Esophagus mucosa (tissue), 1 donor: ENCODE results near the gene FAM53C. TPM values are rescaled to one million over a fixed set of nuclear protein-coding genes. Genes with fewer than 3 reads are reported as not detected.
"Not testable (repeated sequence)": the region's sequence is repeated elsewhere in the genome, so short reads cannot be mapped to it uniquely, and the experiment has no call there.

Experiments used
- ATAC-seq: fragments of 200-7000 bp; cut with Tn5 transposase; one replicate; pipeline ENCODE4 v1.9.1; 2020
- total RNA-seq: library from RNA; stranded (reverse); gene quantifications from one replicate; pipeline ENCODE4 v1.2.4, GENCODE V29; 2023
- donor health status: DM: yes; HTN: yes; CAD: no.

FAM53C gene
- total RNA-seq, 1 donor from 2014 or later = 12.6 TPM

DNA sequence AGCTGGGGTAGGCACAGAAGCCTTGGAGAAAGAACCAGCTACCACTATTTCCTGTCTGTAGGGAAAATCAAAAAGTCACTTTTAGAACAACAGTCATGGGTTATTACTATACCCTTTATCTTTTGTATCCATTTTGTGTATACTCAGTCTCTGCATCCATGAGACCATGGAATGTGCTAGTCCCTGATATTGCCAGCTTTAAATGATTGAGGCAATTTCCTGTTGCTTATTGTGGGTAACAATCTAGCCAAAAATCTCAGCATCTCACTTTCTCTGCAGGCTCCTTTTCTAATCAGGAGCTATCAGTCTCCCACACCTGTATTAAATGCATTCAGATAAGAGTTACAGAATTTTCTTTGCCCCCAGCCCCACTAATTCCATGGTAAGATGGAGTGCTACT lies 13.5 kb downstream of the FAM53C start:
- ATAC-seq = no peak

DNA sequence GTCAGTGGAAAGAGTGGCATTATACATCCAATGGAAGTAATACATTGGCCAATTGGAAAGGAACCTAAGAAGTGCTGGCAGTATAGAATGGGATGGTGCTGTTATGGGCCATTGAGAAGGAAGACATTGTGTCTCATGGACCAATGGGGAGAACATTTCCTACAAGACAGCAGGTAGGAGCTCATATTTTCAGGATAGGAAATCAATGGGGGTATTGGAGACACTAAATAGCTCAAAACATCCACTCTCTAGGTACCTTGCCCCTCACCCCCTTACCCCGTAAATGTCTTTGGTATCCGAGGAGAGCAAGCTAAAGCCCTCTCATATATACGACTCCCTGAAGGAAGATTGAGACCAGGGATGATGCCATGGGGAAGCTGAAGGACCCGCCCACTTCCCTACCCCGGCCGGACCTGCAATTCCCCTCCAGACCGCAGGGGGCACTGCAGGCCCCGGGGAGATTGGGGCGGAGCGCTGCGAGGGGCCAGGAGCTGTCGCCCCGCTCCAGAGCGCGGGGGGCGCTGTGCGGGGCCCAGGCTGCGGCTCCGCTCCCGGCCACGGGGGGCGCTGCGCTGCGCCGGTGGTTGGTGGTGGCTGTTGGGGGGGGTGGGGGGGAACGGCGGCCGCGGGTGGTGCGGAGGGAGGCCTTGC lies 14.1 kb downstream of the FAM53C start, which contains the start of gene KDM3B:
Gene KDM3B, plus strand, starts transcription at position 615 of the 651 bp plus-strand sequence. CDS start 111 bp downstream, outside the sequence.
- peak; percentile 98 for ATAC-seq

DNA sequence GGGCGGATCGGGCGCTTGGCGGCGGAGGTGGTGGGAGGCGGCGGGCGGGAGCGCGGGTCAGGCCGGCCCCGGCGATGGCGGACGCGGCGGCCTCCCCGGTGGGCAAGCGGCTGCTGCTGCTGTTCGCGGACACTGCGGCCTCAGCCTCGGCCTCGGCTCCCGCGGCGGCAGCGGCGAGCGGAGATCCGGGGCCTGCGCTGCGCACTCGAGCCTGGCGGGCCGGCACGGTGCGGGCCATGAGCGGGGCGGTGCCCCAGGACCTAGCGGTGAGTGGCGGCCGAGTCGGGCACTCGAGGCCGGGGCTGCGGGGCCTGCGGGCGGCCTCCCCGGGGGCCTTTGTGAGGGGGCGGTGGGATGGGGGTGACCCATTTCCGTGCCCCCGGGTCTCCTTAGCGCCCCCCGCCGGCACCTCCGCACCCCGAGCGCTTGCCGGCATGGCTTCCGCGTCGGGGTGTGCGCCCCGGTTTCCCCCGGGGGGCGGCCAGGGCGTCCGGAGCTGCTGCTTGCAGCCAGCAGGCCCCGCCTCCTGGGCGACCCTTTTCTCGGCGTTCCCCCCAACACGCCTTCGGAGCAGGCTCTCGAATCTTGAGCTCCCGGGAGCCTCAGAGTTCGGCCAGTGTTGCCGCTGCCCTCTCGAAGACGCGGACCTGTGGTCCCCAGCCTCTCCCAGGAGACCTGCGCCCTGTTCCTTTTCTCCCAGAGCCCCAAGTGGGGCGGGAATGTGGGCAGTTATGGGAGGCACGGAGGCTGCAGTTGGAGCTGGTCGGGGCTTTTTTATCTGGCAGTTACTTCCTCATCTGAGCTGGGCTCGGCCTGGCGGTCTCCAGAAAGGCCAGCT lies 14.9 kb downstream of the FAM53C start:
- ATAC-seq = peak; percentile 71

DNA sequence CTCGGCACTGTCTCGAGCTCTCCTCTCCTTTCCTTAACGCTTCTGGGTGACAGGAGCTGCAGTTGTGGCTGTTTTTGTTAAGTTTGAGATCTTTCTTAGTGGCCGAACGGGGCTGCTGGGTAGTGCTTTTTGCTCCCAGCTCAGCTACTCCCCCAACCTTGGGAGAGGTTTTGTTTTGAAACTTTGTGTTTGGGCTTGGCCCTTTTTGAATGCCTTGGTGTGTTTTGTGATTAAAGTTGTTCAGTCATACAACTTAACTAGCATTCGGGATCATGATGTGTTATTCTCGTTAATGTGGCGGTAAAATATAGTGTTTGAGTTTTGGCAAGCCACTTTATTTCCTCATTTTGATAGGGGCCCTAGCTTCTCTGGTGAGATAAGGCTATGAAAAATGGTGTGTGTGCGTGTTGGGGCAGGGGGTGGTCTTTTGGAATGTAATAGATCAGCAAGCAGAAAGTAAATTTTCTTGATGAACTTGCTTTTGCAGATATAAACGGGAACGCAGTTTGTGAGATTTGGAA lies 15.6 kb downstream of the FAM53C start:
- no peak for ATAC-seq

- no peak for ATAC-seq
Observed at GRCh38 chr5:138354387-138354786, 16.3 kb downstream of the FAM53C start.

DNA sequence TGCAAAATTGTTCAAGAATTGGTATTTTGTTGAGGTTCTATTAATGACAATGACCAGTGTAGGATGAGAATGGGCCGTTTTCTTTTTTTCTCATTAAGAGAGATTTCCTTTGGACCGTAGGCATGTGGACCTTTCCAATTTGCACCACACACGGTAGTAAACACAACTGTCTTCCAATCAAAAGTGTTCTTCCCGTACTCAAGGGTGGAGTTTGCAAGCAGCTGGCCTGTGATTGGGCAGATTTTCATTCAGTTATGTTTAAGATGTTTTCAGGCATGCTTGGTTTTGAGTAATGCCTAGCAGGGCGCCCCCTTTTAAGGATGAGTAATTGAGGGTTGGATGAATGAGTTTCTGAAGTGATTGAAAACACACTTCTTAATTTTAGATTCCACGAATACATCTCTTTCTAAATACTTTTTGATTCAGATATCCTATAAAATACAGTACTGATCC lies 16.9 kb downstream of the FAM53C start:
- peak; percentile 7 for ATAC-seq

DNA sequence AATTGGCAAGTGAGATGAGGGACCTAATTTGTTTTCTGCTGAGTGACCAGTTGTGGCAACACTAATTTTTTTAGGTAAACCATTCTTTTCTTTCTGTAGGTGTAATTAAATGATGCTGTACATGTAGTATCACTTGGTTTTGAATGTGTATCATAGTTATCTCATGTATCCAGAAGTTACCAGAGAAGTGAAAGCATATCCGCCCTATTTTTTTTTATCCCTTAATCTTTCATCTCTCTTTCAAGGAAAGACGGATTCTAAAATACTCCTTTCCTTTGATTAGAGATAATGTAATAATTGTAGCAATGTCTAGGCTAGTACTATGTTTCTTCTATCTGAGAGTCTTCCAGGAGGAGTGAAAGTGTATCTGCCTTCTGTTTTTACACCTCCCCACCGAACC lies 21.6 kb downstream of the FAM53C start:
- ATAC-seq = no peak

GRCh38 chr5:138360941-138361452 lies 22.9 kb downstream of the FAM53C start:
- no peak for ATAC-seq

GRCh38 chr5:138364576-138364975 lies 26.5 kb downstream of the FAM53C start:
- ATAC-seq = no peak

- no peak for ATAC-seq
Observed at GRCh38 chr5:138366632-138367382, 28.7 kb downstream of the FAM53C start.

GRCh38 chr5:138369261-138369660 lies 31.2 kb downstream of the FAM53C start:
- no peak for ATAC-seq

DNA sequence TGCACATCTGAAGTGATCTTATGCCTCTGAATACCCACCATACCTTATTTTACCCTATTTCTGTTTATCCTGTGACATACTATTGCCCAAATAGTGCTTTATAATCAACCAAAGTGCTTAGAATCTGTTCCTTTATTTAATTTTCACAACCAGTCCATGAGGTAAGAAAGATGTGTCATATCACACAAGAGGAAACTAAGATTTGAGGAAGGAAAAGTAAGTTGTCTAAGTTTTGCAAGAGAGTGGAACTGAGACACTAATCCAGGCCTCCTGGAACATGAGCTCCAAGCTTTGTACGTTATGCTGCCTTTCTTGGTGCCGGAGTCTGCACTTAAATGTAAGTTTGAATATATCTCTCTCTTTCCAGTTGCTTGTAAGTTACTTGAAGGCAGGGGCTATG lies 31.6 kb downstream of the FAM53C start:
- no peak for ATAC-seq

- no peak for ATAC-seq
Observed at GRCh38 chr5:138370537-138370936, 32.5 kb downstream of the FAM53C start.

DNA sequence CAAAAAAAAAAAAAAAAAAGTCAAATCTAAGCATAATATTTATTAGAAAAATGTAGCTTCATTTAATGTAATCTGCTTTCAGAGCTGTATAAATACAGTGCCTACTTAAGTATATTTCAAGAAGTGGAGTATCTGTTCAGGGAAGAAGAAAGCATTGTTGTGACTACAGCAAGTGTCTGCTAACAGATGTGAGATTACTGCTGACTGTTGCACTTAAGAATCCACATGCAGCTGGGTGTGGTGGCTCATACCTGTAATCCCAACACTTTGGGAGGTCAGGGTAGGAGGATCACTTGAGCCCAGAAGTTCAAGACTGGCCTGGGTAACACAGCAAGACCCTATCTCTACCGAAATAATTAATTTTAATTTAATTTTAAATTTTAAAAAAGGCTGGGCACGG lies 33.4 kb downstream of the FAM53C start:
- ATAC-seq = no peak

DNA sequence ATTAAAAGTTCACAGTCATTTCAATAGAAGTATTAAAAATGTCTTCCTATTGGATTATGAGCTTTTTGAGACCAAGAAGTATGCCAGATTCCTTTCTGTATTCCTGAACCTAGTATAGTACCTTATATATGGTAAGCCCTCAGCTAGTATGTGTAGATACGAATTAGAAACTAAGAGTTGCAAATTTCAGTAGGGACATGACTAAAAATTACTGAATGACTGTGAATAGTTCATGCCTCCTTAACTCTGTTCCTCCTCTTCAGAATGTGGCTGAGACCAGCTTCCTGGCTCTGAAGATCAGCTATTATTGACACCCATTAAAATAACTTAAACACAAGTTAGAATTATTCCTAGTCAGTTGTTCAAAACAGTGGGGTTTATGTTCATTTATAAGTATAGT lies 34.2 kb downstream of the FAM53C start:
- ATAC-seq = no peak

- ATAC-seq = no peak
Observed at GRCh38 chr5:138372653-138373052, 34.6 kb downstream of the FAM53C start.

DNA sequence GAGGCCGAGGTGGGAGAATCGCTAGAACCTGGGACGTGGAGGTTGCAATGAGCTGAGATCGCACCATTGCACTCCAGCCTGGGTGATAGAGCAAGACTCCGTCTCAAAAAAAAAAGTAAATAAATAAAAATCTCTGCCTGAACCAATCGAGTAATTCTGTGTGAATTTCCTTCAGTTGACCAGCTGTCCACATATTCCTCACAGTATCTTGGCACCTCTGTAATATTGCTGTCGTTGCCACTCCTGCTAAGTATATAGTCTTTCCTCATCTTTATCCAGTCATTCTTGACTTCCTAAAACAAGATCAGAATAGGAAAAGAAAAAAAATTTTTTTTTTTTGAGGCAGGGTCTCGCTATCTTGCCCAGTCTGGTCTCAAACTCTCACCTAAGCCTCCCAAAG lies 44.3 kb downstream of the FAM53C start:
- no peak for ATAC-seq

DNA sequence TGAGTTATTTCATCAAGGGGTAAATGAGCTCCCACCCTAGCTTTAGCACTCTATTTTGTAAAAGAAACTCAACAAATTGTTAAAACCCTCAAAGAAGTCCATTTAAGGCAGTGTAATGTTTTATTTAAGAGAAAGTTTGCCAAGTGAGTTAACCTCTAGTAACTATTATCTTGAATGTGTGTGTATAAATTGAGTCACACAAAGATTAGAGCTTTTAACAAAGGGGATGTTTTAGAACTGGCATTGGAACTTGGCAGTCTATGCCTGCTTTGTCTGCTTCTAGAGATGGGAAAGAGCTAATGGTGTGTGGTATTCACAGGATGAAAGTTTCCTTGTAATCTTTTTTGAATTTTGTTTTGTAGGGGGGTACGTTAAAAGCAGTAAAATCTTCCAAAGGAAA lies 47.6 kb downstream of the FAM53C start:
- no peak for ATAC-seq

DNA sequence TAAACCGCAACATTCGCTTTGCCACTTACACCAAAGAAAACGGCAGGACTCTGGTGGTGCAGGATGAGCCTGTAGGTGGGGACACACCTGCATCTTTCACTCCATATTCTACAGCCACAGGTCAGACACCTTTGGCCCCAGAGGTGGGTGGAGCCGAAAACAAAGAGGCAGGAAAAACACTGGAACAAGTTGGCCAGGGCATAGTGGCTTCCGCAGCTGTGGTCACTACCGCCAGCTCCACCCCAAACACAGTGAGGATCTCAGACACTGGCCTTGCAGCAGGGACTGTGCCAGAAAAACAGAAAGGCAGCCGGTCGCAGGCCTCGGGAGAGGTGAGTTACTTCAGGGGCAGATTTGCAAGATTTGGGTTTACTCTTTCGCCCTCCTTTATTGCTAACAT lies 48.2 kb downstream of the FAM53C start:
- ATAC-seq = no peak

- ATAC-seq = no peak
Observed at GRCh38 chr5:138389332-138389731, 51.3 kb downstream of the FAM53C start.

DNA sequence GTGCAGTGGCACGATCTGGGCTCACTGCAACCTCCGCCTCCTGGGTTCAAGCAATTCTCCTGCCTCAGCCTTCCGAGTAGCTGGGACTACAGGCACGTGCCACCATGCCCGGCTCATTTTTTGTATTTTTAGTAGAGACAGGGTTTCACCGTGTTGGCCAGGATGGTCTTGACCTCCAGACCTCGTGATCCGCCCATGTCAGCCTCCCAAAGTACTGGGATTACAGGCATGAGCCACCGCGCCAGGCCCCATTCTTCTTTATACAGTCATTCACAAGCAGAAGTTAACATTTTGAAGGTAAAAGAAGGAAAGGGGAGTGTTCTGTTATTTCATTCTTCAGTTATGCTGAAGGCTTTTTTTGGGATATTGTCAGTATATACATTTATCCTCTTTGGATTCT lies 51.8 kb downstream of the FAM53C start:
- not testable (repeated sequence) for ATAC-seq

DNA sequence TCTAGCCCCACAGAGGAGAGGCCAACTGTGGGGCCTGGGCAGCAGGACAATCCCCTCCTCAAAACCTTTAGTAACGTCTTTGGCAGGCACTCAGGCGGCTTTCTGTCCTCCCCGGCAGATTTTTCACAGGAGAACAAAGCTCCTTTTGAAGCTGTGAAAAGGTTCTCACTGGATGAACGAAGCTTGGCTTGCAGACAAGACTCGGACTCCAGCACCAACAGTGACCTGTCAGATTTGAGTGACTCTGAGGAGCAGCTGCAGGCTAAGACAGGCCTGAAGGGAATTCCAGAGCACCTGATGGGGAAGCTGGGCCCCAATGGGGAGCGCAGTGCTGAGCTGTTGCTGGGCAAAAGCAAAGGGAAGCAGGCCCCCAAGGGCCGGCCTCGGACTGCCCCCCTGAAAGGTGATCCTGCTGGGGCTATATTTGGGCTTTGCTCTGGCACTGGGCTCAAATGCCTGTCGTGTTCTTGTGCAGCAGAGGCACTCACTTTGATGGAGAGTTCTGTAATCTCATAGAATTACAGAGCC lies 53.9 kb downstream of the FAM53C start:
- ATAC-seq = no peak
